B cell (primary cell): ENCODE results near the gene REEP6.

ENCODE experiments used
- EZH2 ChIP-seq: IDR thresholded peaks from 2 replicates; pipeline ENCODE4 v1.6.1; 2012; ENCODE audit warnings: borderline replicate concordance, low read depth, mild to moderate bottlenecking, moderate library complexity, low read length; ENCODE audit not compliant: insufficient read depth, poor library complexity, severe bottlenecking
- TF ChIP-seq, protein P1 (sequence below): fragments of 200-600 bp; IDR thresholded peaks from one replicate; pipeline ENCODE4 v1.8.0; 2022; ENCODE audit warnings: antibody characterized with exemption, mild to moderate bottlenecking

GRCh38 chr19:1445932-1446712 lies 44.9 kb upstream of the REEP6 start:
- TF ChIP-seq, protein P1, sequence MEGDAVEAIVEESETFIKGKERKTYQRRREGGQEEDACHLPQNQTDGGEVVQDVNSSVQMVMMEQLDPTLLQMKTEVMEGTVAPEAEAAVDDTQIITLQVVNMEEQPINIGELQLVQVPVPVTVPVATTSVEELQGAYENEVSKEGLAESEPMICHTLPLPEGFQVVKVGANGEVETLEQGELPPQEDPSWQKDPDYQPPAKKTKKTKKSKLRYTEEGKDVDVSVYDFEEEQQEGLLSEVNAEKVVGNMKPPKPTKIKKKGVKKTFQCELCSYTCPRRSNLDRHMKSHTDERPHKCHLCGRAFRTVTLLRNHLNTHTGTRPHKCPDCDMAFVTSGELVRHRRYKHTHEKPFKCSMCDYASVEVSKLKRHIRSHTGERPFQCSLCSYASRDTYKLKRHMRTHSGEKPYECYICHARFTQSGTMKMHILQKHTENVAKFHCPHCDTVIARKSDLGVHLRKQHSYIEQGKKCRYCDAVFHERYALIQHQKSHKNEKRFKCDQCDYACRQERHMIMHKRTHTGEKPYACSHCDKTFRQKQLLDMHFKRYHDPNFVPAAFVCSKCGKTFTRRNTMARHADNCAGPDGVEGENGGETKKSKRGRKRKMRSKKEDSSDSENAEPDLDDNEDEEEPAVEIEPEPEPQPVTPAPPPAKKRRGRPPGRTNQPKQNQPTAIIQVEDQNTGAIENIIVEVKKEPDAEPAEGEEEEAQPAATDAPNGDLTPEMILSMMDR = no peak
- no peak for TF ChIP-seq EZH2
